Endothelial cell of umbilical vein (primary cell): ENCODE data around the gene DLAT. TPM values are rescaled to one million over a fixed set of nuclear protein-coding genes. Genes with fewer than 3 reads are reported as not detected.

Source experiments
- BruUV-seq: library from RNA; stranded (reverse); fragments of 400-500 nt; replicated peaks from 2 replicates; lab custom pipeline; 2021; lab: Mats Ljungman, UMichigan
- CTCF ChIA-PET: fragments of 300-600, 350-600 bp; sonication (Branson Sonifier 250); formaldehyde crosslinking; loops from one replicate; lab custom pipeline; 2021; ENCODE audit warnings: antibody characterized with exemption, inconsistent platforms; lab: Charles Lee
- POLR2A ChIA-PET: fragments of 300-600, 350-600 bp; sonication (Branson Sonifier 250); formaldehyde crosslinking; loops from one replicate; lab custom pipeline; 2021; ENCODE audit warnings: antibody characterized with exemption, inconsistent platforms; lab: Charles Lee
- DNase-seq: peaks from one replicate; pipeline ENCODE4 v3.0.0-alpha.2; 2011; ENCODE audit warnings: low read depth, low spot score
- FAIRE-seq: peaks from 2 replicates; lab custom pipeline; 2011; peaks lifted over from hg19 to GRCh38; lab: Jason Lieb, UNC
- H2AFZ ChIP-seq: 2 replicates; pipeline ENCODE4 v1.6.0; 2012; ENCODE audit warnings: low read depth, low read length, control low read depth, inconsistent platforms
- H3K27ac ChIP-seq: 2 replicates; pipeline ENCODE4 v1.5.1; 2011; ENCODE audit warnings: low read depth, mild to moderate bottlenecking, control low read depth, low read length, moderate library complexity; ENCODE audit not compliant: insufficient read depth
- H3K27me3 ChIP-seq, 2 experiments: 2 replicates each; pipeline versions ENCODE4 v1.6.0 to v1.6.1; 2011; ENCODE audit warnings: low read length in 2 of 2, mixed read lengths in 1 of 2; ENCODE audit not compliant: control insufficient read depth in 2 of 2, insufficient read depth in 2 of 2
- H3K36me3 ChIP-seq, 2 experiments: 2 replicates in 1 of 2; 3 replicates in 1 of 2; pipeline ENCODE4 v1.5.1; 2011; ENCODE audit warnings: low read length in 2 of 2, mild to moderate bottlenecking in 1 of 2, moderate library complexity in 1 of 2; ENCODE audit not compliant: control insufficient read depth in 2 of 2, insufficient read depth in 2 of 2; ENCODE audit errors: extremely low read depth in 1 of 2
- H3K4me1 ChIP-seq: 3 replicates; pipeline ENCODE4 v1.5.1; 2011; ENCODE audit warnings: mild to moderate bottlenecking, low read length; ENCODE audit not compliant: control insufficient read depth, insufficient read depth; ENCODE audit errors: extremely low read depth
- H3K4me2 ChIP-seq: 2 replicates; pipeline ENCODE4 v1.6.1; 2011; ENCODE audit warnings: low read length, control low read depth, mixed read lengths; ENCODE audit not compliant: insufficient read depth
- H3K4me3 ChIP-seq, 3 experiments: fragments of 200-600 bp in 1 of 3; sonication (generic), shearing (Covaris generic) in 1 of 3; replicated peaks in 1 of 3; 2 replicates each; pipeline ENCODE4 v1.5.1; 2011 to 2016; ENCODE audit warnings: control low read depth in 3 of 3, low read length in 3 of 3, mild to moderate bottlenecking in 2 of 3, inconsistent platforms in 1 of 3, low read depth in 1 of 3, moderate library complexity in 1 of 3; ENCODE audit not compliant: insufficient read depth in 1 of 3
- H3K79me2 ChIP-seq: 2 replicates; pipeline ENCODE4 v1.6.0; 2012; ENCODE audit warnings: low read length, inconsistent platforms; ENCODE audit not compliant: control insufficient read depth, insufficient read depth
- H3K9ac ChIP-seq: replicated peaks from 2 replicates; pipeline ENCODE3; 2011; ENCODE audit warnings: low read length, control low read depth; ENCODE audit not compliant: insufficient read depth; ENCODE audit errors: extremely low read depth
- H3K9me1 ChIP-seq: replicated peaks from 3 replicates; pipeline ENCODE4 v1.6.0; 2011; ENCODE audit warnings: mild to moderate bottlenecking, low read length; ENCODE audit not compliant: control insufficient read depth, insufficient read depth; ENCODE audit errors: extremely low read depth
- H3K9me3 ChIP-seq: replicated peaks from 2 replicates; pipeline ENCODE4 v1.5.1; 2012; ENCODE audit warnings: low read length, inconsistent platforms; ENCODE audit not compliant: control insufficient read depth, insufficient read depth
- H4K20me1 ChIP-seq: replicated peaks from 2 replicates; pipeline ENCODE3; 2011; ENCODE audit warnings: mild to moderate bottlenecking, low read length; ENCODE audit not compliant: control insufficient read depth, insufficient read depth; ENCODE audit errors: extremely low read depth
- EZH2 ChIP-seq: IDR thresholded peaks from 2 replicates; pipeline ENCODE4 v1.6.1; 2012; ENCODE audit warnings: borderline replicate concordance, low read depth, mild to moderate bottlenecking, moderate library complexity, low read length, inconsistent platforms; ENCODE audit not compliant: severe bottlenecking
- FOS ChIP-seq: IDR thresholded peaks from 2 replicates; pipeline ENCODE4 v1.6.1; 2011; ENCODE audit warnings: mild to moderate bottlenecking, low read length, moderate library complexity, borderline replicate concordance; ENCODE audit not compliant: insufficient read depth
- GATA2 ChIP-seq: IDR thresholded peaks from 2 replicates; pipeline ENCODE4 v1.7.0; 2011; ENCODE audit warnings: low read depth, mild to moderate bottlenecking, moderate library complexity, mixed read lengths, low read length; ENCODE audit not compliant: insufficient read length, insufficient read depth
- JUN ChIP-seq: IDR thresholded peaks from 2 replicates; pipeline ENCODE4 v1.6.1; 2011; ENCODE audit warnings: borderline replicate concordance, low read depth; ENCODE audit not compliant: insufficient read length, insufficient read depth
- MYC ChIP-seq: IDR thresholded peaks from one replicate; pipeline ENCODE4 v1.6.1; 2011; ENCODE audit warnings: mild to moderate bottlenecking, low read depth, low read length
- POLR2A ChIP-seq: IDR thresholded peaks from 2 replicates; pipeline ENCODE4 v1.6.1; 2012; ENCODE audit warnings: low read depth, mild to moderate bottlenecking, control low read depth, low read length
- POLR2AphosphoS5 ChIP-seq: IDR thresholded peaks from 2 replicates; pipeline ENCODE4 v1.6.1; 2012; ENCODE audit warnings: low read depth, mild to moderate bottlenecking, control low read depth, low read length, moderate library complexity; ENCODE audit not compliant: insufficient read depth
- dilution Hi-C: fragments of 300-500 bp; cut with MboI; formaldehyde crosslinking; loops from one replicate; pipeline ENCODE4 v1.15.0; 2019; ENCODE audit warnings: low sequenced_read_pairs; ENCODE audit not compliant: extremely low pct_ligation_motif_present
- intact Hi-C: fragments of 100-400 bp; cut with micrococcal nuclease; formaldehyde crosslinking; loops from one replicate; pipeline ENCODE4 v1.10.0; 2022
- polyA plus RNA-seq, 4 experiments: library from polyadenylated mRNA; depleted of rRNA in 3 of 4; stranded (reverse) in 3 of 4; unstranded in 1 of 4; fragments of >200 nt; gene quantifications; 2 replicates each; pipeline versions ENCODE4 v1.2.1 to v1.2.3, GENCODE V29; 2011 to 2012; ENCODE audit warnings: missing spikeins in 1 of 4
- total RNA-seq: library from RNA; stranded (reverse); gene quantifications from 2 replicates; pipeline ENCODE4 v1.2.3, GENCODE V29; 2021
- TF ChIP-seq, protein P1 (sequence below), 2 donors: IDR thresholded peaks; 1 replicate in 1 of 2; 2 replicates in 1 of 2; pipeline ENCODE4 v1.5.1; 2011; ENCODE audit warnings: low read length in 2 of 2, mild to moderate bottlenecking in 2 of 2, moderate library complexity in 2 of 2, control low read depth in 1 of 2, inconsistent platforms in 1 of 2, low read depth in 1 of 2; ENCODE audit not compliant: insufficient read depth in 1 of 2; ENCODE audit errors: extremely low read depth in 1 of 2
- TF ChIP-seq, protein P2 (sequence below): IDR thresholded peaks from 2 replicates; pipeline ENCODE4 v1.6.1; 2011; ENCODE audit not compliant: insufficient read depth, insufficient read length

Gene DLAT
- total and polyA plus RNA-seq, 2 donors (not counting 3 experiments of a cell fraction or from before 2014, with no cell fraction given): 13.3 to 41.3 TPM

GRCh38 chr11:112057170-112057569 lies 32.0 kb downstream of the DLAT start:
- no peak for TF ChIP-seq JUN
- no peak for TF ChIP-seq POLR2A
- TF ChIP-seq GATA2: no peak
- TF ChIP-seq, protein P1, sequence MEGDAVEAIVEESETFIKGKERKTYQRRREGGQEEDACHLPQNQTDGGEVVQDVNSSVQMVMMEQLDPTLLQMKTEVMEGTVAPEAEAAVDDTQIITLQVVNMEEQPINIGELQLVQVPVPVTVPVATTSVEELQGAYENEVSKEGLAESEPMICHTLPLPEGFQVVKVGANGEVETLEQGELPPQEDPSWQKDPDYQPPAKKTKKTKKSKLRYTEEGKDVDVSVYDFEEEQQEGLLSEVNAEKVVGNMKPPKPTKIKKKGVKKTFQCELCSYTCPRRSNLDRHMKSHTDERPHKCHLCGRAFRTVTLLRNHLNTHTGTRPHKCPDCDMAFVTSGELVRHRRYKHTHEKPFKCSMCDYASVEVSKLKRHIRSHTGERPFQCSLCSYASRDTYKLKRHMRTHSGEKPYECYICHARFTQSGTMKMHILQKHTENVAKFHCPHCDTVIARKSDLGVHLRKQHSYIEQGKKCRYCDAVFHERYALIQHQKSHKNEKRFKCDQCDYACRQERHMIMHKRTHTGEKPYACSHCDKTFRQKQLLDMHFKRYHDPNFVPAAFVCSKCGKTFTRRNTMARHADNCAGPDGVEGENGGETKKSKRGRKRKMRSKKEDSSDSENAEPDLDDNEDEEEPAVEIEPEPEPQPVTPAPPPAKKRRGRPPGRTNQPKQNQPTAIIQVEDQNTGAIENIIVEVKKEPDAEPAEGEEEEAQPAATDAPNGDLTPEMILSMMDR (IDR thresholded peaks at IDR 0.05; ENCODE audit: extremely low read depth in 1 of 2, insufficient read depth in 1 of 2, low read depth in 1 of 2, low read length in 2 of 2): no peak
- TF ChIP-seq FOS: no peak
- TF ChIP-seq POLR2AphosphoS5: no peak
- no peak for TF ChIP-seq EZH2
- TF ChIP-seq, protein P2, sequence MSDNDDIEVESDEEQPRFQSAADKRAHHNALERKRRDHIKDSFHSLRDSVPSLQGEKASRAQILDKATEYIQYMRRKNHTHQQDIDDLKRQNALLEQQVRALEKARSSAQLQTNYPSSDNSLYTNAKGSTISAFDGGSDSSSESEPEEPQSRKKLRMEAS: no peak
- no peak for TF ChIP-seq MYC
- FAIRE-seq (no peak), DNase-seq (no peak)
- no TSS peak for BruUV-seq
- Histone ChIP-seq H3K4me3 (no peak overlapping the region), H3K9ac (no peak overlapping the region), H3K4me1 (peaks cover 9% of the 10 kb centered on the region), H3K27me3 (no peaks in the 10 kb centered on the region), H4K20me1 (no peaks in the 10 kb centered on the region), H3K79me2 (no peaks in the 10 kb centered on the region), H3K36me3 (peaks cover 5% of the 10 kb centered on the region in 2 experiments), H3K4me2 (no peak overlapping the region), H2AFZ (no peak overlapping the region), H3K9me3 (no peaks in the 10 kb centered on the region), H3K27ac (no peak overlapping the region), H3K9me1 (no peaks in the 10 kb centered on the region)
- ChIA-PET POLR2A (no interaction called here), CTCF (interaction anchor here (0.7 to 1.7 kb wide), 2 partner anchors 15 to 125 kb away, joined by 3 to 4 read pairs; no protein-coding TSS in a partner anchor)
- intact Hi-C loops: no loop called here
- dilution Hi-C loops: no loop called here
